Measurements from ENCODE around the gene PLEKHA4. TPM values are rescaled to one million over a fixed set of nuclear protein-coding genes. Genes with fewer than 3 reads are reported as not detected.

PLEKHA4 gene
- total and polyA plus RNA-seq, 2 donors (not counting 1 experiment from before 2014, with no cell fraction given): 4.3 to 6.2 TPM

- no peak for TF ChIP-seq EZH2 (IDR thresholded peaks at IDR 0.05; ENCODE audit: borderline replicate concordance, insufficient read depth, low read depth, low read length, poor library complexity, severe bottlenecking)
- TF ChIP-seq CTCF (IDR thresholded peaks at IDR 0.05): no peak
- no peak overlapping the region for H3K27ac ChIP-seq (ENCODE audit: low read length in 2 of 2)
- no peak overlapping the region for H3K9ac ChIP-seq (ENCODE audit: low read length)
- H3K27ac Mint-ChIP-seq: no peak overlapping the region
- no peak for ATAC-seq (ENCODE audit: low read depth)
- H3K4me1 ChIP-seq (ENCODE audit: control insufficient read depth in 2 of 2, insufficient read depth in 2 of 2, low read length in 2 of 2): peaks cover 3 to 10% of the 10 kb centered on the region in 2 donors
- no peaks in the 10 kb centered on the region for H3K79me2 ChIP-seq (ENCODE audit: control insufficient read depth, insufficient read depth, low read length)
- intact Hi-C loops (cut with micrococcal nuclease): loop anchor here (5.0 kb wide), 1 partner anchor 159 kb away; the partner anchor contains the start of gene DBP
- WGBS (ENCODE audit: insufficient coverage): 97% methylated on average over 10 of the region's 20 CpGs
- ChIA-PET CTCF (interaction anchor here (0.6 to 17.5 kb wide), 11 partner anchors 8 to 201 kb away, joined by 3 to 553 read pairs (median 6); partner anchors contain the start of genes BCAT2, GYS1, HSD17B14 and PPP1R15A), POLR2A (interaction anchor here (0.8 to 2.1 kb wide), 5 partner anchors 10 to 158 kb away, joined by 3 to 8 read pairs (median 4); partner anchors contain the start of genes BAX and BCAT2)
- no peaks in the 10 kb centered on the region for H3K27me3 ChIP-seq (replicated peaks in 1 of 4; ENCODE audit: control extremely low read depth in 1 of 4, control insufficient read depth in 3 of 4, insufficient read depth in 4 of 4, low read length in 3 of 4)
- no peak overlapping the region for H3K4me3 Mint-ChIP-seq
- no peaks in the 10 kb centered on the region for H3K36me3 ChIP-seq (replicated peaks in 1 of 2; ENCODE audit: control extremely low read depth in 1 of 2, control insufficient read depth in 1 of 2, extremely low read depth in 1 of 2, insufficient read depth in 2 of 2, low read length in 1 of 2)
- H3K4me3 ChIP-seq (ENCODE audit: control extremely low read depth in 1 of 5, extremely low read depth in 1 of 5, insufficient read depth in 1 of 5, low read depth in 2 of 5, low read length in 4 of 5): no peak overlapping the region
- no peak for DNase-seq
- H2AFZ ChIP-seq (ENCODE audit: insufficient read depth, low read depth, low read length, poor library complexity, severe bottlenecking): no peak overlapping the region
- H3K9me3 Mint-ChIP-seq (ENCODE audit: insufficient read depth): no peaks in the 10 kb centered on the region
- no peaks in the 10 kb centered on the region for H3K9me3 ChIP-seq (ENCODE audit: control extremely low read depth in 1 of 3, control insufficient read depth in 2 of 3, insufficient read depth in 1 of 3, low read length in 2 of 3)
- no peaks in the 10 kb centered on the region for H4K20me1 ChIP-seq (ENCODE audit: control insufficient read depth, insufficient read depth, low read length, poor library complexity, severe bottlenecking)
- H3K4me2 ChIP-seq (replicated peaks; ENCODE audit: low read depth, low read length, poor library complexity, severe bottlenecking): no peak overlapping the region
- no peaks in the 10 kb centered on the region for H3K27me3 Mint-ChIP-seq
- H3K4me1 Mint-ChIP-seq: peaks cover 11% of the 10 kb centered on the region
These were observed 71.9 kb downstream of the PLEKHA4 start for GRCh38 chr19:48796298-48797083.
